Kidney glomerular epithelial cell (primary cell): Measurements from ENCODE around the gene RNFT2.

Experiments
- DNase-seq: peaks from one replicate; lab custom pipeline; 2025; lab: John Stamatoyannopoulos, UW

The RNFT2 gene

DNA sequence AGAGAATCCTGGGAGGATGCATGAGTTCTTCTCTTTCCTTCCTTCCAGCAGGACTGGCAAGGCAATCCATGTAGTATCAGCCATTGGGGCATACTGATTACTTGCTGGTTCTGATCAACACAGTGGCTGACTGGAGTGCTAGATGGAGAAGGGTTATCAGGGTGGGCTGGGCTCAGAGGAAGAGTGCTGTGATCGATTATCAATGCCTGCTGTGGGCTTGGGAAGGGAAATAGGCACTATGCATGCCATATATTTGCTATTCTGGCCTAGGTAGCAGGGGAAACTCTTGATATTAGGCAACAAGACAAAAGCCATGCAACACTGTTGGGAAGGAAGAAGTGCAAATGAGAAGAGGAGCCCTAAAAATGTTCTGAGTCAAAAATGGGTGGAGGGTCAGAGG lies 97.4 kb downstream of the RNFT2 start:
- no peak for DNase-seq

DNA sequence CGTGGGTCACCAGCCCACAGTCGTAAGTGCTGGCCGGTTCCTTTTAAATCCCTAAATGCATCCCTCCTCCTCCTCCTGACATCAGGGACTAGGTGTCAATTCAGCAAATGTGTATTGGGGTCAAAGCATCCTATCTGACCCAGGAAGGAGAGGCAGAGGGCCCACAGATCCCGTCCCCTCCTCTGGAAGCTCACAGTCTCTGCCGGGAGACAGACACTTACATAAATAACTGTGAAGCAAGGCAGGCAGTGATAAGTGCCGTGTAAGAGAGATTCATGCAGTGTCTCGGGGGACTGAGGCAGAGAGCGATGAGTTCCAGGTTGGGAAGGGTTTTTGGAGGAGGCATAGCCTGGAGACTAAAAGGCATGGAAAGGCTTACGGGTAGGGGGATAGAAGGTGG lies 99.0 kb downstream of the RNFT2 start:
- DNase-seq: no peak

DNA sequence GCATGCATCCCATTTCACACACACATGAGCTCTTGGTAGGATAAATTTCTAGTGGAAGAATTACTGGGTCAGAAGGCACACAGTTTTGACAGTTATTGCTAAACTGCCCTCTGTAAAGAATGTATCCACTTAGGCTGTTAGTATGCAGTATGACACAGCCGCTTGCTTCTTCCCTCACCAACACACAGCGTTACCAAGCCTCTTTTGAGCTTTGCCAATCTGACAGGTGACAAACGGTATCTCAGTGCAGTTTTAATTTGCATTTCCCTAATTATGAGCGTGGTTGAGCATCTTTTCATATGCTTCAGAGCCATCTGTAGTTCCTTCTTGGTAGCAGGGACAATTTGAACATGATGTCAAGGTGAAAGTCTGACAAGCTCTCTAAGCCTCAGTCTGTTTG lies 100.2 kb downstream of the RNFT2 start:
- no peak for DNase-seq

DNA sequence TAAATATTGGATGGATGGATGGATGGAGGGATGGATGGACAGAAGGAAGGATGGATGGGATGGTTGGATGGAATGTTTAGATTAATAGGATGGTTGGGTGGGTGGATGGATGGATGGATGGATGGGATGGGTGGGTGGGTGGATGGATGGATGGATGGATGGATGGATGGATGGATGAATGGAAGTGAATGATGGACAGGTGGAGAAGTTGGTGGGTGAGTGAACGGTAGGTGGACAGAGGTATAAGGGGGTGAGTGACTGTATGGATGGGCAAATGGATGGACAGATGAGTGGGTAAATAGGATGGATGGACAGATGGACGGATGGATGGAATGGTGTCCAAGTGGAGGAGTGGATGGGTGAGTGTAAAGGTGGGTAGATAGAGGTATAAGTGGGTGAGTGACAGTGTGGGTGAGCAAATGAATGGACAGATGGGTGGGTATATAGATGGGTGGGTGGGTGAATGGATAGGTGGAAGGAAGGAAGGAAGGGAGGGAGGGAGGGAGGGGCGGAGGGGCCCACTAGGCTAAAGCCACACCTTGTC lies 101.2 kb downstream of the RNFT2 start:
- no peak for DNase-seq

DNA sequence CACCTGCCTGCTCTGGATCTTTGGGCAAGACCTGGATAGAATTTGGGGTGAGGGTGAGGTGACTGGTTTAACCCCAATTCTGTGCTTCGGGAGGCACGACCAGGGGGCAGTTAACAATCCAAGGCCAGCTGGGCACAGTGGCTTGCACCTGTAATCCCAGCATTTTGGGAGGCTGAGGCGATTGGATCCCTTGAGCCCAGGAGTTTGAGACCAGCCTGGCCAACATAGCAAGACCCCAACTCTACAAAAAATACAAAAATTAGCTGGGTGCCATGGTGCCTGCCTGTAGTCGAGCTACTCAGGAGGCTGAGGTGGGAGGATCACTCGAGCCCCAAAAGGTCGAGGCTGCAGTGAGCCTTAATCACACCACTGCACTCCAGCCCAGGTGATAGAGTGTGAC lies 105.0 kb downstream of the RNFT2 start:
- DNase-seq: no peak

DNA sequence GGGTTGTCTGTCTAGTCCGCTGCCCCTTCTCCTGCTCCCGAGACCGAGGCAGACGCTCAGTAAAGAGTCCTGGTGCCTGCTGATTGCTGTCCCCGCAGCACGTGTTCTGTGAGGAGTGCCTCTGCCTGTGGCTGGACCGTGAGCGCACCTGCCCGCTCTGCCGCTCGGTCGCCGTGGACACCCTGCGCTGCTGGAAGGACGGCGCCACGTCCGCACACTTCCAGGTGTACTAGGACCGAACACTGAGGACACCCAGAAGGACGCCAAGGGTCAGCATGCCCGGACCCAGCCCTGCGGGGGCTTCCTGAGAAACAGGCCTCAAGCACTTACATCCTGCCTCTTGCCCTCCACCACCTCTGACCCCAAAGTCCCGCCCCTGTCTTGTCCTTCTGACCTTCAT lies 111.1 kb downstream of the RNFT2 start:
- DNase-seq: no peak

DNA sequence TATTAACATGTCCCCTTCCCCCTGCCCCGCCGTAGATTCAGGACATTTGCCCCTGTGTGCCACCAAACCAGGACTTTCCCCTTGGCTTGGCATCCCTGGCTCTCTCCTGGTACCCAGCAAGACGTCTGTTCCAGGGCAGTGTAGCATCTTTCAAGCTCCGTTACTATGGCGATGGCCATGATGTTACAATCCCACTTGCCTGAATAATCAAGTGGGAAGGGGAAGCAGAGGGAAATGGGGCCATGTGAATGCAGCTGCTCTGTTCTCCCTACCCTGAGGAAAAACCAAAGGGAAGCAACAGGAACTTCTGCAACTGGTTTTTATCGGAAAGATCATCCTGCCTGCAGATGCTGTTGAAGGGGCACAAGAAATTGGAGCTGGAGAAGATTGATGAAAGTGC lies 114.2 kb downstream of the RNFT2 start:
- DNase-seq: no peak

DNA sequence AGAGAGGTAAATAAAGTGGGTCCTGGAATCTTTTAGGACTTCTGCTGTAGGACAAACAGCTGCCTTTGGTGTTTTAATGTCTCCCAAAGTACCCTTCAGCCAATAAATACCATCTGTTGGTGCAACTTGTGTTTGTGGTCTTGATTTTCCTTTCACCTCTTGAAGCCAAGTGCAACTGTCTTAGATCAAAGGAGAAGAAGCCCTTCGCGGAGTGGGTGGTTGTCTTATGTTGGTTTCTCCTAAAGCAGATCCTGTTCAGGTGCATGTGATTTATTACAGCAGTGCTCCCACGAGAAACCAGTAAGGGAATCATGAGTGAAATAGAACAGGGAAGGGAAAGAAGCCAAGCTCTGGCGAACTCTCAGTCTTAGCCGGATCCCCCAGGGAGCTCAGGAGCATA lies 115.4 kb downstream of the RNFT2 start:
- no peak for DNase-seq

DNA sequence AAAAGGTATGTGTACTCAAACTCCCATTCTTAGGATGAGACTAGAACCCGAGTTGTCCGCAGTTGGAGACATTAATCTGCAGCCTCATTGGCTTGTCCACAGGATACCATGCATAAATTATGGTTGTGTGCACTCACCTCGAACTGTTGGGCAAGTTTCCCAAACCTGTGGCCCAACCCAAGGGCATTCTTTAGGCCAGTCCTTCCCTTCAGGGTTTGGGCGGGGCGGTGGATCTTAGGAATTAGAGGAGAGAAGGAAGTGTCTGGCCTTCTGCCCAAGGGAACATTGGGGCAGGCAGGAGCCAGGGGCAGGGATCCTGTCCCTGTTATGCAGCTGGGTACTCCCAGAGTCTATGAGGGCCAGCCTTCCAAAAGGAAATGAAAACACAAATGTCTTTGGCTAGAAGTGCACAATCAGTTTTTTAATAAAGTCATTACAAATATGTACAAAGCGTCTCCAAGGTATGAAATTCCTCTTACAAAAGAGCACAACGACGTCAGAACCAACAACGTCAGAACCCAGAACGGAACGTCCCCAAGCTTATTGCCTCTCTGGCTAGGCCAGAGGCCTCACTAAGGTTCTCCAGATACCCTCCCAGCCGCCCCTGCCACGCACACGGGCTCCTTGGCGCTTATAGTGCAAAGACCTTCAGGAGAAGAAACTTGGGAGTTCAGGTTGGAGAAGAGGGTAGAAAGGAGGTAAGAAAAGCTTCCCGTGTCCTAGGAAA lies 117.8 kb downstream of the RNFT2 start:
- no peak for DNase-seq

DNA sequence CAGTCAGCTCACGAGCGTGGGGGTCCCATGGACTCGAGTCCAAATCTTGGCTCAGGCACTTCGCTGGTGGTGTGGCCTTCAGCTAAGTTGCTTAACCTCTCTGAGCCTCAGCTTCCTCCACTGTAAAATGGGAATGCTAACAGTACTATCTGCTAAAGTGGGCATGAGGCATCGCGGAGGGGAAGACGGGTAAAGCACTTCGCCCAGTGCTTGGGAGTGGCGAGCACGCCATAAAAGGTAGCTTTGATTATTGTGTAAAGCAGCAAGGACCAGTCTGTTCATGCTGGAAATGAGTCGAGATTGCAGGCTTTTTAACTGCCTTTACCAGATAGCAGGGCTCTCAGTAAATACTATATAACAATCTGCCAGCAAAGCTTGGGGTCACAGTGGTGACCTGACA lies 118.6 kb downstream of the RNFT2 start:
- no peak for DNase-seq

DNA sequence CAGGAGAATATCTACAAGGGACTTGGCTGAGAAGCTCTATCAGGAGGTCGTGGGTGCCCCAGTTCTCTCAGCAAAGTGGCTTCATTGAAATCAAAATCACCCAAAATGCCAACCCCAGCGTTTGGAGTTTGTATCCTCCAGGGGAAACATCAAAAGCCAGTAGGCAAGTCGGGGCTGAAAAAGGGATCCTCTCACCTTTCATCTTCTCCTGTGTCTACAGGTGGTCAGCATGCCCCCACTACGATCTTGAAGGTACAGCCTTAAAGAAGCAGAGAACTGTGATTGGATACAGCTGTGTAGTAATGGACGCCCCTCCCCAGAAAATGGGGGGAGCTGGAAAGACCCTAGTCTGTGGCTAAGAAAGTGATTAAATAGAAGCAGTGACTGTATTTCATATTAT lies 121.0 kb downstream of the RNFT2 start:
- DNase-seq: no peak

DNA sequence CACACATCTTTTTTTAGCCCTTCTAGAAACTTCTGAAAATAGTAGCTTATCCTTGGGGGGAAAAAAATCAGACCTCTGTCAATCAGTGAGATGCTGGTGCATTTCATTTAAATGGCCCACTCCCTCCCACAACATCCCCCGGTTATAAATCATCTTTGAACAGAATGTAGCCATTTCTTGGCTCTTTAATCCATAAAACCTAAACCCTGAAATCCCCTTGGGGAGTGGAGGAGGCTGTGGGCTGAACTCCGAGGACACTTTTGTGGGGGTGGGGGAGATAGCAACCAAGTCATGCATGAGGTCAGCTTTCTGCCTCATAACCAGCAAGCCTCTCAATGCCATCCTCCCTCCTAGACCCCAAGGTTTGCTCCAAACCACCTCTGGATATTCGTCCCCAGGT lies 122.1 kb downstream of the RNFT2 start:
- no peak for DNase-seq

DNA sequence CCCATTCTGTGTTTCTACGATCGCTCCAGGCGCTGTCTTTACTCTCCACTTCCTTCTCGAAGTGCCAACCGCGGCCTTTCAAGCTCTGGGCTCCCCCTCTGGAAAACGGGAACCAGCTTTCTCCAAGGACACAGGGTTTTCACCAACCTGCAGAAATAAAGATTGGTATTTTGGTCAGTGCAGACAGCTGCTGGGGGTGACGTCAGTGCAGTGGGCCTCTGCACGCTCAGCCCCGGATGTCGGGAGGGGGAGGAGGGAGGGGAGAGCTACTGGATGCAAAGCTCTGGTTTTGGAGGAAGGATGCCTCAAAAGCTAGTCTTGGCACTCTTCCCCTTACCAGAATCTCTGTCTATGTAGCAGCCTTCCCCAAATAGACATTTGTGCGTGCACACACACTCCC lies 123.2 kb downstream of the RNFT2 start:
- DNase-seq: no peak

DNA sequence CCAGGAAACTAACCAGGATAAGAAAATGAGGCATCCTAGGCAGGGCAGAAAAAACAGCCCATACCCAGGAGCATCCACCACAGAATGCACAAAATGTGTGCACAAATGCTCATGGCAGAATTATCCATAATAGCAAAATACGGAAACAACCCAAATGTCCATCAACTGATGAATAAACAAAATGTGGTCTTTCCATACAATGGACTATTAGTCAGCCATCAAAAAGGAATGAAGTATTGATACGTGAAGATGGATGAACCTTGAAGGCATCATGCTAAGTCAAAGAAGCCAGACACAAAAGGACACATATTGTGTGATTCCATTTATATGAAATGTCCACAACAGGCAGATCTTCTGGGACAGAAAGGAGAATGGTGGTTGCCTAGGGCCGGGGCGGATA lies 124.1 kb downstream of the RNFT2 start:
- no peak for DNase-seq

DNA sequence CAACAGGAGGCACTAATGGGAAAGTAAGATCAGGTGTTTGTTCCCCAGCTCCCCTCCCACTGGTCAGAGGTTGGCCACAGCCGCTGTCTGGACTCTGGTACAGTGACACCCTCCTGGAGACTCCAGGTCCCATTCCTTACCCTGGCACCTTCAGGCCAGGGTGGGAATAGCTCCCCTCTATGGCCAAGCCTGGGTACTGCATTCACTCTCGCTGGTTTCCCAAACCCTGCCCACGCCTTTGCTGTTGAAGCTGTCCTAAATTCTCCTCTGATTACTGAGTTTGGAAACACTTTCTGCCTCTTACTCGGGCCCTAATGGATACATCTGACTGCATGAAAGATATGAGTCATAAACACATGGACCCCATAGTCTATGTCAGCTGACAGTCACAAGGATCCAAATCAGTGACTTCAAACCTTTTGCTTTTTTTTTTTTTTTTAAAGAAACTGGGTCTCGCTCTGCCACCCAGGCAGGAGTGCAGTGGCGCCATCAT lies 125.2 kb downstream of the RNFT2 start:
- DNase-seq: no peak

DNA sequence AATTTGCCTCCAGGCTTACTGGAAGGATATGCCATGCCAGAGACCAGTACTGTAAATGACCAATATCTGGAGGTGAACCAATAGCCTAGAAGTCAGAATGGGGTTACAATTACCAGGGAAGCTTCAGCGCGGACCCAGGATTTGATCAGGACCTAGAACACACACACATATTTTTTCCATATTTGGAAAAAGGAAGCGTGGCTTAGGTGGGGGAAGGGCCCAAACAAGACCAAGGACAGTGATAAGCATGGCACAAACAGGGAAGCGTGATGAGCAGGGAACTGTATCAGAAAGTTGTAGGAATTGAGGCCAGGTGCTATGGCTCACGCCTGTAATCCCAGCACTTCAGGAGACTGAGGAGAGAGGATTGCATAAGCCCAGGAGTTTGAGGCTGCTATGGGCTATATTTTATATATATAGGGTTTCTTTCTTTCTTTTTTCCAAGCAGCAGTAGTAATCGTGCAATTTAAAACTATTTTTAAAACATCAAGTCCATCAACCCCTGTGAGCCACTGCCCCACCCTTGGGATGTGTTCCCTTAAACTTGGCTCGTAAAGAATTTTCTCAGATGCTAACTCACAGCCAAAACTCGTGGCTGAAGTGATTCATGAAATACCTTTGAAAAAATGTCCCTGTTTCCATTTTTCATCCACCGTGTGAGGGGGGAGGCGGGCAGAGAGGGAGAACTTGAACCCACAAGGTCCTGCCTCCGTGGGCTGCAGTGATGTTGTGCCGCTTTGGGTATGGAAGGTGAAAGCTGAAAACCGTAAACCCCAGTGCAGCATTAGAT lies 126.5 kb downstream of the RNFT2 start:
- DNase-seq: no peak

DNA sequence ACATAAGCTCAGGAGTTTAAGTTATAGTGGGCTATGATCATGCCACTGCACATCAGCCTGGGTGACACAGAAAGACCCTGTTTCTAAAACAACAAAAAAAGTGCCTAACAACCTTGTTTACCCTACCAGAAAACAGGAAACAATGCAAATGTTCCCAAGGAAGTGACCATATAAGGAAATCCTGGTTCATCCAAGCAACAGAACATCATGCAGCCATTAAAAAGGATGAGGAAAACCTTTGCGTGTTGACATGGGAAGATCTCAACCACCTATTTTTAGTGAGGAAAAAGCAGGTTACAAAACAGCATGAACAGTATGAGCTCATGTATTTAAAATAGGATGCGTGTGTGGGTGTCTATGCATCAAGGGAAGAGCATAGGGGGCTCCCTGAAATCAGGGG lies 129.4 kb downstream of the RNFT2 start:
- DNase-seq: no peak

DNA sequence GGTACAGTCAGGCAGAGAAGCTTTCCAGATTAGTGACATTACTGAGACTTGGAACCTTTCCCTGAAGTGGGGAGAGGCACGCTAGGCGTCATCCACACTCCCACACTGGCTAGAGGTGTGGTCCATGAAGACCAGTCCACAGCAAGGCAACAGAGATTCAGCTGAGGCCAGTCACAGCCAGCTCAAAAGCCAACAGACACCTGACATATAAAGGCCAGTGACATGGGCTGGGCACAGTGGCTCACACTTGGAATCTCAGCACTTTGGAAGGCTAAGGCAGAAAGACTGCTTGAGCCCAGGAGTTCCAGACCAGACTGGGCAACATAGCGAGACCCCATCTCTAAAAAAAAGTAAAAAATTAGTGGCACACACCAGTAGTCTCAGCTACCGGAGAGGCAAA lies 132.2 kb downstream of the RNFT2 start:
- DNase-seq: no peak

DNA sequence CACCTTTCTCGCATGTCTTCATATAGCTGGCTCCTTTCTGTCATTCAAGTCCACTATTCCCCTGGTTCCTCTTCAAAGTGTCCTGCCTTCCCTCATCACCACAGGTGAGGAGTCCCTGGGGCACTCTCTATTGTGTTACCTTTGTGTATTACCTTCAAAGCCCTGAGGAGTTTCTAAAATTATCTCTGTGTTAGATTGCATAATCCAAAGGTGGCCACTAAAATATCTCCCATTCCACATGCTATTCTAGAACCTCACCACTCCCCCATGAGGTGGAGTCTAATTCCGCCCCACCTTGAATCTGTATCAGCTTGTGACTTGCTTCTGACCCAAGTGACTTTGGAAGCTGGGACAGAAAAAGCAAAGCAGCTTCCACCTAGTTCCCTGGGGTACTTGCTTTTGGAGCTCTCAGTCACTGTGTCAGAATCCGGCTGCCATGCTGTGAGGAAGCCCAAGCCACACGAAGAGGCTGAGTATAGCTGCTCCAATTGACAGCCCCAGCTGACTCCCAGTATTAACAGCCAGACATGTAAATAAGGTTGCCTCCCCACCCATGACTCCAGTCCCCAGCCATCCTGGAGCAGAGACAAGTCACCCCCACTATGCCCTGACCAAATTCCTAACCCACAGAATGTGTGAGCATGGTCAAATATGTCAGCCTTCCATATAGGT lies 136.3 kb downstream of the RNFT2 start:
- DNase-seq: no peak

DNA sequence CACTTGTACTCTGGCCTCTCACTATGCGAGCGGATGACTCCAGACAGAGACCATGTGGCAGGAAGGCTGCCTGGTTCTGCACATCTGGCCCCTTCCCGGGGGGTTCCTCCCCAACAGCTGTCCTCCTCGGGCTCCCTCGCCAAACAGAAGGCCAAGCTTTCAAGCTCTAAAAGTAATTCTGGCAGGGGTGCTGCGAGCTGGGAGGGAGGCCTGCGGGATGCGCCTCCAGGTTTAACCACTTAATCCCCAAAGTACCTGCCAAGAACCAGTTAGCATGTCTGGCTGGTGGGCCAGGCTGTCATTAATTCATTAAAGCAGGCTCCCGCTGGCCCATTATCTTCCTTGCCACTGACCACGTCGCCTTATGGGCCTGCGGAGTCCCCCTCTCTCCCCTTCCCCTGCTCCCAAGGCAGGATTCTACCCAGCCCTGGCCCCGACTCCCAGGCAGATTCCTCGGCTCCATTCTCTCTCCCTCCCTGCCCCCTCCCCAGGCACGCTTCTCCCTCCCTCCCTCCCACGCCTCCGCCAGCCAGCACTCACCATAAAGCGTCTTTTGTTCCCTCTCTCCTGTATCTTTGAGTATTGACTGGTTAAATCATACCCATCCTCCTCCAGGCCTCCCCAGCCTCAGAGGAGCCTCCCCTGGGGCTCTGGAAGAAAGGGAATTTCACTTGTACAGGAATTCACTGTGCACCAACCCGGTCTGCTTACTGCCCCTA lies 138.2 kb downstream of the RNFT2 start:
- DNase-seq: no peak

DNA sequence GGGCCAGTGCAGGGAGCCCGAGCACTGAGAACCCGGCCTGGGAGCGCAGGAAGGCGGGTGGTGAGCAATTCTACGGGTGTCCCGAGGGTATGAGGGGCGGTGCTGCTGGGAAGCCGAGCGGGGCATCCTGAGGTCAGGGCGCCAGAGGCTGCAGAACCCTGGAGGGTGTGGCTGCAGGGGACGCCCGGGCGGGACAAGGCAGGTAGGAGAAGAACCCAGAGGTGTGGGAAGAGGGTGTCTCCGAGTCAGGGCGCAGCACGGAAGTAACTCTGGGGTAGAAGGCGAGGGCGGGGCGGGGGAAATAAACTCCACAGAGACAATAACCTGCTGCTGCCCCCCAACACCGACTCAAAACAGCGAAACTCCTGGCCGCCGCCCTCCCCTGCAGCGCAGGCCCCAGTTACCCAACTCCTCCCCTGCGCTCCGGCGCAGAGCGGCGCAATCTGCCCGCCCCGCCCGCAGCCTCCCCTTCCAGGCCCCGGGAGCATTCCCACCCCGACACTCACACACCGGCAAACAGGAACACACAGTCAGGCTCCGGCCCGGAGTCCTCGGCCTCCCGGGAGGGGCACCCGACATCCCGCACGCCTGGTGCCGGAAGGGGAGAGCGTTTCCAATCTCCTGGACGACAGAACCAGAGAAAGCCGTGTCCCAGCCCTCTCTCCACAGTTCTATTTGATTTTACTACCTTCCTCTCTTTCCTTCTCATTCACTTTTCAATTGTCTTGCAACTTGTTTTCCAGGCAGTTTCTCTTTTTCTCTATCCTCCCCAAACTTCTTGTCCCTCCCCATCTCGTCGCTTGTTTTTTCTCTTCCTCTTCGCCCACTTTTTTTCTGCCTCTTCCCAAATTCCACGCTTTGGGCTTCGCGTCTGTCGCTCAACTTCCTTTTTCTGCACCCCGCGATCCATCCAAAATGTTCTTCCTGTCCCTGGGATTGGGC lies 140.7 kb downstream of the RNFT2 start:
- DNase-seq: no peak
